Parathyroid adenoma (tissue), 2 donors: ENCODE results near the gene FNDC3B.

Experiments
- H2AFZ ChIP-seq: fragments of 300-600 bp; sonication (generic); one replicate; pipeline ENCODE4 v1.7.0; 2017; ENCODE audit warnings: antibody characterized with exemption, mild to moderate bottlenecking
- H3K27ac ChIP-seq: fragments of 300-600 bp; sonication (generic); one replicate; pipeline ENCODE4 v1.7.0; 2017
- H3K27me3 ChIP-seq: fragments of 300-600 bp; sonication (generic); one replicate; pipeline ENCODE4 v1.7.0; 2017; ENCODE audit warnings: low read length; ENCODE audit not compliant: control insufficient read depth, insufficient read depth
- H3K36me3 ChIP-seq: fragments of 300-600 bp; sonication (generic); one replicate; pipeline ENCODE4 v1.7.0; 2017; ENCODE audit warnings: low read length; ENCODE audit not compliant: control insufficient read depth, insufficient read depth
- H3K4me1 ChIP-seq: fragments of 300-600 bp; sonication (generic); one replicate; pipeline ENCODE4 v1.7.0; 2017; ENCODE audit warnings: control low read depth
- H3K4me2 ChIP-seq: fragments of 300-600 bp; sonication (generic); one replicate; pipeline ENCODE4 v1.7.0; 2017; ENCODE audit warnings: low read length
- H3K4me3 ChIP-seq: fragments of 300-600 bp; sonication (generic); one replicate; pipeline ENCODE4 v1.7.0; 2017; ENCODE audit warnings: low read depth, low read length
- H3K79me2 ChIP-seq: fragments of 300-600 bp; sonication (generic); one replicate; pipeline ENCODE4 v1.7.0; 2017; ENCODE audit warnings: control low read depth
- H3K9ac ChIP-seq: fragments of 300-600 bp; sonication (generic); one replicate; pipeline ENCODE4 v1.7.0; 2017; ENCODE audit warnings: mild to moderate bottlenecking
- H3K9me3 ChIP-seq: fragments of 300-600 bp; sonication (generic); one replicate; pipeline ENCODE4 v1.7.0; 2017; ENCODE audit warnings: low read length; ENCODE audit not compliant: control insufficient read depth
- CTCF ChIP-seq: fragments of 300-600 bp; sonication (generic); IDR thresholded peaks from one replicate; pipeline ENCODE4 v1.7.0; 2017; ENCODE audit warnings: antibody characterized with exemption, mild to moderate bottlenecking
- donor health status: primary hyperparathyroidism.

FNDC3B gene

GRCh38 chr3:172143739-172144497, 104.5 kb downstream of the FNDC3B start:
- Histone ChIP-seq H3K36me3 (no peaks in the 10 kb centered on the region), H3K4me2 (no peak overlapping the region), H3K9me3 (no peaks in the 10 kb centered on the region), H2AFZ (no peak overlapping the region), H3K4me3 (no peak overlapping the region), H3K27me3 (no peaks in the 10 kb centered on the region), H3K79me2 (peaks cover 34% of the 10 kb centered on the region), H3K27ac (no peak overlapping the region), H3K9ac (no peak overlapping the region), H3K4me1 (peaks cover 17% of the 10 kb centered on the region)
- no peak for TF ChIP-seq CTCF

- no peak for TF ChIP-seq CTCF
- no peak overlapping the region for H3K4me3 ChIP-seq
- H3K36me3 ChIP-seq: no peaks in the 10 kb centered on the region
- no peak overlapping the region for H3K9ac ChIP-seq
- no peak overlapping the region for H3K27ac ChIP-seq
- H3K4me1 ChIP-seq: peaks cover 16% of the 10 kb centered on the region
- peaks cover 31% of the 10 kb centered on the region for H3K79me2 ChIP-seq
- no peaks in the 10 kb centered on the region for H3K9me3 ChIP-seq
- no peak overlapping the region for H2AFZ ChIP-seq
- H3K4me2 ChIP-seq: no peak overlapping the region
- no peaks in the 10 kb centered on the region for H3K27me3 ChIP-seq
Measured at GRCh38 chr3:172144601-172145000, 105.2 kb downstream of the FNDC3B start.

- Histone ChIP-seq H3K9me3 (no peaks in the 10 kb centered on the region), H3K79me2 (peaks cover 26% of the 10 kb centered on the region), H3K9ac (no peak overlapping the region), H3K27ac (no peak overlapping the region), H2AFZ (no peak overlapping the region), H3K4me3 (no peak overlapping the region), H3K4me2 (no peak overlapping the region), H3K27me3 (no peaks in the 10 kb centered on the region), H3K4me1 (peaks cover 11% of the 10 kb centered on the region), H3K36me3 (no peaks in the 10 kb centered on the region)
- TF ChIP-seq CTCF: no peak
Measured at GRCh38 chr3:172145031-172145686, 105.8 kb downstream of the FNDC3B start.

- TF ChIP-seq CTCF: no peak
- Histone ChIP-seq H3K36me3 (no peaks in the 10 kb centered on the region), H2AFZ (no peak overlapping the region), H3K4me3 (no peak overlapping the region), H3K4me2 (no peak overlapping the region), H3K4me1 (peaks cover 7% of the 10 kb centered on the region), H3K9ac (no peak overlapping the region), H3K27ac (no peak overlapping the region), H3K9me3 (no peaks in the 10 kb centered on the region), H3K27me3 (no peaks in the 10 kb centered on the region), H3K79me2 (peaks cover 24% of the 10 kb centered on the region)
Measured at GRCh38 chr3:172146349-172146748, 107.0 kb downstream of the FNDC3B start.
